Endothelial cell of umbilical vein (primary cell): ENCODE results near the gene C8G. TPM values are rescaled to one million over a fixed set of nuclear protein-coding genes. Genes with fewer than 3 reads are reported as not detected.

Experiments used
- BruUV-seq: library from RNA; stranded (reverse); fragments of 400-500 nt; replicated peaks from 2 replicates; lab custom pipeline; 2021; lab: Mats Ljungman, UMichigan
- CTCF ChIA-PET: fragments of 300-600, 350-600 bp; sonication (Branson Sonifier 250); formaldehyde crosslinking; loops from one replicate; lab custom pipeline; 2021; ENCODE audit warnings: antibody characterized with exemption, inconsistent platforms; lab: Charles Lee
- POLR2A ChIA-PET: fragments of 300-600, 350-600 bp; sonication (Branson Sonifier 250); formaldehyde crosslinking; loops from one replicate; lab custom pipeline; 2021; ENCODE audit warnings: antibody characterized with exemption, inconsistent platforms; lab: Charles Lee
- DNase-seq: peaks from one replicate; pipeline ENCODE4 v3.0.0-alpha.2; 2011; ENCODE audit warnings: low read depth, low spot score
- FAIRE-seq: peaks from 2 replicates; lab custom pipeline; 2011; peaks lifted over from hg19 to GRCh38; lab: Jason Lieb, UNC
- H2AFZ ChIP-seq: 2 replicates; pipeline ENCODE4 v1.6.0; 2012; ENCODE audit warnings: low read depth, low read length, control low read depth, inconsistent platforms
- H3K27ac ChIP-seq: 2 replicates; pipeline ENCODE4 v1.5.1; 2011; ENCODE audit warnings: low read depth, mild to moderate bottlenecking, control low read depth, low read length, moderate library complexity; ENCODE audit not compliant: insufficient read depth
- H3K27me3 ChIP-seq, 2 experiments: 2 replicates each; pipeline versions ENCODE4 v1.6.0 to v1.6.1; 2011; ENCODE audit warnings: low read length in 2 of 2, mixed read lengths in 1 of 2; ENCODE audit not compliant: control insufficient read depth in 2 of 2, insufficient read depth in 2 of 2
- H3K36me3 ChIP-seq, 2 experiments: 2 replicates in 1 of 2; 3 replicates in 1 of 2; pipeline ENCODE4 v1.5.1; 2011; ENCODE audit warnings: low read length in 2 of 2, mild to moderate bottlenecking in 1 of 2, moderate library complexity in 1 of 2; ENCODE audit not compliant: control insufficient read depth in 2 of 2, insufficient read depth in 2 of 2; ENCODE audit errors: extremely low read depth in 1 of 2
- H3K4me1 ChIP-seq: 3 replicates; pipeline ENCODE4 v1.5.1; 2011; ENCODE audit warnings: mild to moderate bottlenecking, low read length; ENCODE audit not compliant: control insufficient read depth, insufficient read depth; ENCODE audit errors: extremely low read depth
- H3K4me2 ChIP-seq: 2 replicates; pipeline ENCODE4 v1.6.1; 2011; ENCODE audit warnings: low read length, control low read depth, mixed read lengths; ENCODE audit not compliant: insufficient read depth
- H3K4me3 ChIP-seq, 3 experiments: fragments of 200-600 bp in 1 of 3; sonication (generic), shearing (Covaris generic) in 1 of 3; replicated peaks in 1 of 3; 2 replicates each; pipeline ENCODE4 v1.5.1; 2011 to 2016; ENCODE audit warnings: control low read depth in 3 of 3, low read length in 3 of 3, mild to moderate bottlenecking in 2 of 3, inconsistent platforms in 1 of 3, low read depth in 1 of 3, moderate library complexity in 1 of 3; ENCODE audit not compliant: insufficient read depth in 1 of 3
- H3K79me2 ChIP-seq: 2 replicates; pipeline ENCODE4 v1.6.0; 2012; ENCODE audit warnings: low read length, inconsistent platforms; ENCODE audit not compliant: control insufficient read depth, insufficient read depth
- H3K9ac ChIP-seq: replicated peaks from 2 replicates; pipeline ENCODE3; 2011; ENCODE audit warnings: low read length, control low read depth; ENCODE audit not compliant: insufficient read depth; ENCODE audit errors: extremely low read depth
- H3K9me1 ChIP-seq: replicated peaks from 3 replicates; pipeline ENCODE4 v1.6.0; 2011; ENCODE audit warnings: mild to moderate bottlenecking, low read length; ENCODE audit not compliant: control insufficient read depth, insufficient read depth; ENCODE audit errors: extremely low read depth
- H3K9me3 ChIP-seq: replicated peaks from 2 replicates; pipeline ENCODE4 v1.5.1; 2012; ENCODE audit warnings: low read length, inconsistent platforms; ENCODE audit not compliant: control insufficient read depth, insufficient read depth
- H4K20me1 ChIP-seq: replicated peaks from 2 replicates; pipeline ENCODE3; 2011; ENCODE audit warnings: mild to moderate bottlenecking, low read length; ENCODE audit not compliant: control insufficient read depth, insufficient read depth; ENCODE audit errors: extremely low read depth
- EZH2 ChIP-seq: IDR thresholded peaks from 2 replicates; pipeline ENCODE4 v1.6.1; 2012; ENCODE audit warnings: borderline replicate concordance, low read depth, mild to moderate bottlenecking, moderate library complexity, low read length, inconsistent platforms; ENCODE audit not compliant: severe bottlenecking
- FOS ChIP-seq: IDR thresholded peaks from 2 replicates; pipeline ENCODE4 v1.6.1; 2011; ENCODE audit warnings: mild to moderate bottlenecking, low read length, moderate library complexity, borderline replicate concordance; ENCODE audit not compliant: insufficient read depth
- GATA2 ChIP-seq: IDR thresholded peaks from 2 replicates; pipeline ENCODE4 v1.7.0; 2011; ENCODE audit warnings: low read depth, mild to moderate bottlenecking, moderate library complexity, mixed read lengths, low read length; ENCODE audit not compliant: insufficient read length, insufficient read depth
- JUN ChIP-seq: IDR thresholded peaks from 2 replicates; pipeline ENCODE4 v1.6.1; 2011; ENCODE audit warnings: borderline replicate concordance, low read depth; ENCODE audit not compliant: insufficient read length, insufficient read depth
- MYC ChIP-seq: IDR thresholded peaks from one replicate; pipeline ENCODE4 v1.6.1; 2011; ENCODE audit warnings: mild to moderate bottlenecking, low read depth, low read length
- POLR2A ChIP-seq: IDR thresholded peaks from 2 replicates; pipeline ENCODE4 v1.6.1; 2012; ENCODE audit warnings: low read depth, mild to moderate bottlenecking, control low read depth, low read length
- POLR2AphosphoS5 ChIP-seq: IDR thresholded peaks from 2 replicates; pipeline ENCODE4 v1.6.1; 2012; ENCODE audit warnings: low read depth, mild to moderate bottlenecking, control low read depth, low read length, moderate library complexity; ENCODE audit not compliant: insufficient read depth
- dilution Hi-C: fragments of 300-500 bp; cut with MboI; formaldehyde crosslinking; loops from one replicate; pipeline ENCODE4 v1.15.0; 2019; ENCODE audit warnings: low sequenced_read_pairs; ENCODE audit not compliant: extremely low pct_ligation_motif_present
- intact Hi-C: fragments of 100-400 bp; cut with micrococcal nuclease; formaldehyde crosslinking; loops from one replicate; pipeline ENCODE4 v1.10.0; 2022
- polyA plus RNA-seq, 4 experiments: library from polyadenylated mRNA; depleted of rRNA in 3 of 4; stranded (reverse) in 3 of 4; unstranded in 1 of 4; fragments of >200 nt; gene quantifications; 2 replicates each; pipeline versions ENCODE4 v1.2.1 to v1.2.3, GENCODE V29; 2011 to 2012; ENCODE audit warnings: missing spikeins in 1 of 4
- total RNA-seq: library from RNA; stranded (reverse); gene quantifications from 2 replicates; pipeline ENCODE4 v1.2.3, GENCODE V29; 2021
- TF ChIP-seq, protein P1 (sequence below): IDR thresholded peaks from 2 replicates; pipeline ENCODE4 v1.6.1; 2011; ENCODE audit not compliant: insufficient read depth, insufficient read length
- TF ChIP-seq, protein P2 (sequence below), 2 donors: IDR thresholded peaks; 1 replicate in 1 of 2; 2 replicates in 1 of 2; pipeline ENCODE4 v1.5.1; 2011; ENCODE audit warnings: low read length in 2 of 2, mild to moderate bottlenecking in 2 of 2, moderate library complexity in 2 of 2, control low read depth in 1 of 2, inconsistent platforms in 1 of 2, low read depth in 1 of 2; ENCODE audit not compliant: insufficient read depth in 1 of 2; ENCODE audit errors: extremely low read depth in 1 of 2

Gene C8G
- total and polyA plus RNA-seq, 2 donors (not counting 3 experiments of a cell fraction or from before 2014, with no cell fraction given): 0.47 to 1.9 TPM

DNA sequence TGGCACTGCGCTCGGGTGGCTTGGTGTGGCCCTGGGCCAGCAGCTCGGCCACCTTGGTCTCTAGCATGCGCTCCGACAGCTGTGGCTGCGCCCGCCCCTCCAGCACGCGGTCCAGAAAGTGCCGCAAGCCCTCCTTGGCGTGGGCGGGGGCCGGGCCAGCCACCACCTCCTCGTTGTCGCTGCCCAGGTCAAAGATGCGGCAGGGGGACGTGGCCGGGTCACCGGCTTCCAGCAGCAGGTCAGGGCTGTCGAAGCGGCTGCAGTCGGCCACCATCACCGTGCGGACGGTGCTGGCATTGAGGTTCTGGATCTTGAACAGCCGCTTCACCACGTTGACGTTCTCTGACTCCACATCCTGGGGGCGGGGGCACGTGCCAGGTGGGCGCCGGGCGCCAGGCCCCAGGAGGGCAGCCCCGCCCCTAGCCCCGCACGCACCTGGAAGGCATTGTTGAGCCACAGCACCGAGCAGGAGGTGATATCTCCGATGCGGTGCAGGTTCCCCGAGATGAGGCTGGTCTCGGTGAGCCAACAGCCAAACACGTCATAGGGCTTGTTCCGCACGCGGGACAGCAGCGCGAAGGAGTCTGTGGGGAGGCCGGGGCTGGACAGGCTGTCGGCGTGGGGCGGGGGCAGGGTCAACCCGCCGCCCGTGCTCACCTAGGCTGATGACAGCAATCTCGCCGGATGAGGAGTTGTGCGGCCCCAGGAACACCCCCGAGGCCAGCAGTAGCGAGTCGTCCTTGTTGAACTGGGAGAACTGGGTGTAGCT is 2.7 kb upstream of the C8G start:
- ChIA-PET CTCF (interaction anchor here (1.0 kb wide), 1 partner anchor 87 kb away, joined by 3 read pairs; no protein-coding TSS in a partner anchor), POLR2A (no interaction called here)
- Histone ChIP-seq H3K4me2 (no peak overlapping the region), H3K4me3 (no peak overlapping the region), H3K9me3 (no peaks in the 10 kb centered on the region), H2AFZ (no peak overlapping the region), H3K9me1 (no peaks in the 10 kb centered on the region), H3K27me3 (no peaks in the 10 kb centered on the region), H4K20me1 (no peaks in the 10 kb centered on the region), H3K9ac (no peak overlapping the region), H3K79me2 (peaks cover 26% of the 10 kb centered on the region), H3K27ac (no peak overlapping the region), H3K4me1 (no peaks in the 10 kb centered on the region), H3K36me3 (peaks cover 2 to 30% of the 10 kb centered on the region in 2 experiments)
- DNase-seq: no peak
- no peak for FAIRE-seq
- intact Hi-C loops (loop anchor here (5.0 kb wide), 1 partner anchor 55 kb away; the partner anchor contains the start of gene TRAF2), dilution Hi-C loops (loop anchor here (25.0 kb wide), 1 partner anchor 130 kb away; the partner anchor contains the start of gene RABL6)
- TF ChIP-seq, protein P1, sequence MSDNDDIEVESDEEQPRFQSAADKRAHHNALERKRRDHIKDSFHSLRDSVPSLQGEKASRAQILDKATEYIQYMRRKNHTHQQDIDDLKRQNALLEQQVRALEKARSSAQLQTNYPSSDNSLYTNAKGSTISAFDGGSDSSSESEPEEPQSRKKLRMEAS: no peak
- TF ChIP-seq, protein P2, sequence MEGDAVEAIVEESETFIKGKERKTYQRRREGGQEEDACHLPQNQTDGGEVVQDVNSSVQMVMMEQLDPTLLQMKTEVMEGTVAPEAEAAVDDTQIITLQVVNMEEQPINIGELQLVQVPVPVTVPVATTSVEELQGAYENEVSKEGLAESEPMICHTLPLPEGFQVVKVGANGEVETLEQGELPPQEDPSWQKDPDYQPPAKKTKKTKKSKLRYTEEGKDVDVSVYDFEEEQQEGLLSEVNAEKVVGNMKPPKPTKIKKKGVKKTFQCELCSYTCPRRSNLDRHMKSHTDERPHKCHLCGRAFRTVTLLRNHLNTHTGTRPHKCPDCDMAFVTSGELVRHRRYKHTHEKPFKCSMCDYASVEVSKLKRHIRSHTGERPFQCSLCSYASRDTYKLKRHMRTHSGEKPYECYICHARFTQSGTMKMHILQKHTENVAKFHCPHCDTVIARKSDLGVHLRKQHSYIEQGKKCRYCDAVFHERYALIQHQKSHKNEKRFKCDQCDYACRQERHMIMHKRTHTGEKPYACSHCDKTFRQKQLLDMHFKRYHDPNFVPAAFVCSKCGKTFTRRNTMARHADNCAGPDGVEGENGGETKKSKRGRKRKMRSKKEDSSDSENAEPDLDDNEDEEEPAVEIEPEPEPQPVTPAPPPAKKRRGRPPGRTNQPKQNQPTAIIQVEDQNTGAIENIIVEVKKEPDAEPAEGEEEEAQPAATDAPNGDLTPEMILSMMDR (IDR thresholded peaks at IDR 0.05; ENCODE audit: extremely low read depth in 1 of 2, insufficient read depth in 1 of 2, low read depth in 1 of 2, low read length in 2 of 2): no peak
- TF ChIP-seq EZH2 (no peak), POLR2AphosphoS5 (no peak), GATA2 (no peak), MYC (no peak), JUN (no peak), POLR2A (no peak), FOS (no peak)
- BruUV-seq: TSS peak; percentile 24
